ENCODE results near the gene TEKT2.
A peak's percentile ranks its signal among the peaks of the same experiment; 100 is the strongest.

Gene TEKT2

DNA sequence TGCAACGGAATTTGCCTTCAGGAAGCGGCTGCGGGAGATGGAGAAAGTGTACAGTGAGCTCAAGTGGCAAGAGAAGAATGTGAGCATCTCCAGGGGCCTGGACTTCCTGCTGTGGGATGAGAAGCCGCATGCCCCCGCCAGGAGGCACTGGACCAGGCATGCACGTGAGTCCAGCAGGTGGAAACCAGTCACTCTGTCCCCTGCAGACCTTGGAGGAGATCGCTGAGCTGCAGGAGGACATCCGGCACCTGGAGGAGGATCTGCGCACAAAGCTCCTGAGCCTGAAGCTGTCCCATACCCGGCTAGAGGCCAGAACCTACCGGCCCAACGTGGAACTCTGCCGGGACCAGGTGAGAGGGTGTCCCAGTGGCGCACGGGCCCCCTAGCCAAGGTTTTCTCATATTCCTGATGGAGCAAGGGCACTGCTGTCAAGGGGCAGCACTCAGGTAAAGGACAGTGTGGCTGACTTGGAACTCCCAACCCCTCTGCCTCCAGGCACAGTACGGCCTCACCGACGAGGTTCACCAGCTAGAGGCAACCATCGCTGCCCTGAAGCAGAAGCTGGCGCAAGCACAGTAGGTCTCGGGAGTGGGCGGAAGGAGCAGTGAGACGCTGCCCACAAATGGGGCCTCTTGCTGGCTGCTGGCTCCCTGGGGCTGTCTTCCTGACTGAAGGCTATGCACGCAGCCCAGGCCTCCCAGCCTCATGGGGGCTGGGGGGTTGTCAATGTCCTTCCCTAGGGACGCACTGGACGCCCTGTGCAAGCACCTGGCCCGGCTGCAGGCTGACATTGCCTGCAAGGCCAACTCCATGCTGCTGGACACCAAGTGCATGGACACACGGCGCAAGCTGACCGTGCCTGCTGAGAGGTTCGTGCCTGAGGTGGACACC, 3.6 kb downstream of the TEKT2 start:
- DNase-seq (ENCODE audit: low read depth) = no peak

DNA sequence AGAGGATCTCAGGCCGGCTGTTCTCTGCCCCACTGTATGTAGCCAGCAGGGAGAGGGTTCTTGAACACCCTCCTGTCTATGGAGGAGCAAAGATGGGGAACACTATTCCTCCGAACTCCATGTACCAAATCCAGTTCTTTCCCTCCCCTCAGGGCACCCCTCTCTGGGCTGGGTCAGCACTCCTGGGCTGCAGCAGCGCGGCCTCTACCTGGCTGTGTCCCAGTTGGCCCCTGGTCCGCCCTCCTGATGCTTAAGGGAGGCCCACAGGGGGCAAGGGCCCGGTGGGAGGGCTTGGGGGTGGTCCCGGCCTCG, 4.3 kb downstream of the TEKT2 start:
- DNase-seq (ENCODE audit: low read depth) = no peak

- DNase-seq (ENCODE audit: low read depth) = peak; percentile 93
Observed at GRCh38 chr1:36088577-36089392, 4.9 kb downstream of the TEKT2 start, which contains the start of gene ADPRS. ADPRS (plus strand) TSS chr1:36088892; CDS start chr1:36088905, 13 bp downstream.

DNA sequence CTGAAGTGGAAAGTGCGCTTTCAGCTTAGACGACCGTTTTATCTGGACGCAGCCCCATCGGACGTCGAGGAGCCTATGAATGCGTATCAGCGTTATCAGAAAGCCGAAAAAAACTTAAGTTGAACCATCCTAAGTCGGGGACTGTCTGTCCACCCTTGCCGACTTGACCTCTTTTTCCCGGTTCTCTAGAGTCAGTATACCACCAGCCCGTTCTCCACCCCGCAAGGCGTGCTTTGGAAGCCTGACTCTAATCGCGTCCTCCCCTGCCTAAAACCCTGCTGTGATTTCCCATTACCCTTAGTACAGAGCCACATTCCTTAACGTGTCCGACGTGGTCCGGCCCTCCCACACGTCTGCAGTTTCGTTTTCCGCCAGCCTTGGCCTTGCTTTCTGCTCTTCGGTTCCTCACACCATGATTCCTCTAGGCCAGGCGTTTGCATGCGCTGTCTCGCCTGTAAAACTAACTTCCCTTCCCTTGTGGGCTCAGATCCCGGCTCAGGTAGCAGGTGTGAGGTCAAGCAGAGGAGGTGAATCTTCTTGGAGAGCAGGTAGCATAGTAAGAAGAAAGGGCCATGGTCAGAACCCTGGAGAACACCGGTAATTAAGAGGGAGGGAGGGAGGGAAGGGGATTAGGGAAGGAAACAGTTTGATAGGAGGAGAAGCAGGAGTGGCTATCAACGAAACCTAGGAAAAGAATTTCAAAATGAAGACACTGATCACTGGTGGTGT, 5.7 kb downstream of the TEKT2 start:
- DNase-seq (ENCODE audit: low read depth) = peak; percentile 52

GRCh38 chr1:36091141-36091540, 7.2 kb downstream of the TEKT2 start:
- no peak for DNase-seq (ENCODE audit: low read depth)

- DNase-seq (ENCODE audit: low read depth) = no peak
Observed at GRCh38 chr1:36091698-36092097, 7.8 kb downstream of the TEKT2 start.

- no peak for DNase-seq (ENCODE audit: low read depth)
Observed at GRCh38 chr1:36092166-36092797, 8.4 kb downstream of the TEKT2 start.

DNA sequence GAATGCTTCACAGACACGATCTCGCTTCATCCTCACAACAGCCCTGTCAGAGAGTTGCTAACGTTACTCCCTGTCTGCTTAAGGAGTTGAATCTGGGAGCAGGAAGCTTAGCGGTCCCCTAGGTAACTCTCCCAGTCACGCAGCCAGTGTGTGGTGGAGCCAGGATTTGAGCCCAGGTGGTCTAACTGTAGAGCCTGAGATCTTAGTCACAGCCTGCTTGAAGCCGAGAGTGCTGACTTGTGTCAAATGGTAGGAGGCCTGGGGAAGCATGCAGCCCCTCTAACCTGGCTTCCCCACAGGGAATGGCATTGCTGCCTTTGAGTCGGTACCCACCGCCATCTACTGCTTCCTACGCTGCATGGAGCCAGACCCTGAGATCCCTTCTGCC, 8.9 kb downstream of the TEKT2 start:
- DNase-seq (ENCODE audit: low read depth) = no peak

- DNase-seq (ENCODE audit: low read depth) = no peak
Observed at GRCh38 chr1:36093226-36093625, 9.3 kb downstream of the TEKT2 start.

- no peak for DNase-seq (ENCODE audit: low read depth)
Observed at GRCh38 chr1:36093929-36094328, 10.0 kb downstream of the TEKT2 start.

DNA sequence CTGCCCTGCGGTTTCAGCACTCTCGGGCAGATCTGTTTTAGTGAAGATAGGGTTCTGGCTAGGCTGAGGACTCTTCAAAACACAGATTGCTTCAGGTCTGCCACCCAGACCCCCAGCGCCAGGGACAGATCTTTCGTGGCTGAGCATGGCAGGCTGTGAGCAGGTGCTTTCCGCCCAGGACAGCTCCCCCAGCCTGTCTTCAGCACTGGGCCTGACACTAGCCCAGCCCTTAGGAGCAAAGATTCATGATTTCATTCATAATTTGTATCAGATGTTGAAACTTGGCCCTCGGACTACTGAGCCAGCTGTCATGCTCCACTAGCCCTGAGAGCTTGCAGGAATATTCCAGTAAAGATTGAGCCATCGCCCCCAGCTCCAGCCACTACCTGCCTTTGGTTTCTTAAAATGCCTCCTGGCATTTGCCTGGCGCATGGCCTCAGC, 10.7 kb downstream of the TEKT2 start:
- DNase-seq (ENCODE audit: low read depth) = no peak

DNA sequence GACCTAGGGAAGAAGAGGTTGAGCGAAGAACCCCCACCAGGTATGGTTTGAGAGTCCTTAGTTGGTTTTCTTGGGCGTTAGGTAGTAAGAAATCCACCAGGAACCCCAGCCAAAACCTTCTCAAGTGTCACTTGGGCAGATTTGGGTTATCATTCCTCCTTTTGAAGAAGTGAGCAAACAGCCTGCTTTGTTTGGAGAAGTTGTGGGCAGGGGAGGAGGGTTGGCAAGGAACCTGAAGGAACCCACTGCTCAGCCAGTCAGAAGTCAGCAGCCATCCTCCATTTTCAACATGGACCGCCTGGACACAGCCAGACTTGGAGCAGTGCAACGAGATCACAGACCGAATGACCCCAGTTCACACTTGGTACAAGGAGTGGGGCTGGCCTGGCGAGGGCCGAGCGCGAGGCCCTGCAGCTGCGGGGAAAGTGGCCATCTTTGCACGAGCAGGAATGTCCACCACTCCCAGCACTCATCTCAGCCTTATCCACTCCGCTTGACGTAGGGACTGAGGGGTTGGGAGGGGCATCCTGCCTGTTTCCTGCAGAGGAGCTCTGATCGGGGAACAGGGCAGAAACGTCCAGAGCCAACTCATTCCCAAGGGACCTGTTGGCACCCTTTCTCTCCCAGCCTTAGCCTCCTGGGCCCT, 12.0 kb downstream of the TEKT2 start:
- DNase-seq (ENCODE audit: low read depth) = no peak

DNA sequence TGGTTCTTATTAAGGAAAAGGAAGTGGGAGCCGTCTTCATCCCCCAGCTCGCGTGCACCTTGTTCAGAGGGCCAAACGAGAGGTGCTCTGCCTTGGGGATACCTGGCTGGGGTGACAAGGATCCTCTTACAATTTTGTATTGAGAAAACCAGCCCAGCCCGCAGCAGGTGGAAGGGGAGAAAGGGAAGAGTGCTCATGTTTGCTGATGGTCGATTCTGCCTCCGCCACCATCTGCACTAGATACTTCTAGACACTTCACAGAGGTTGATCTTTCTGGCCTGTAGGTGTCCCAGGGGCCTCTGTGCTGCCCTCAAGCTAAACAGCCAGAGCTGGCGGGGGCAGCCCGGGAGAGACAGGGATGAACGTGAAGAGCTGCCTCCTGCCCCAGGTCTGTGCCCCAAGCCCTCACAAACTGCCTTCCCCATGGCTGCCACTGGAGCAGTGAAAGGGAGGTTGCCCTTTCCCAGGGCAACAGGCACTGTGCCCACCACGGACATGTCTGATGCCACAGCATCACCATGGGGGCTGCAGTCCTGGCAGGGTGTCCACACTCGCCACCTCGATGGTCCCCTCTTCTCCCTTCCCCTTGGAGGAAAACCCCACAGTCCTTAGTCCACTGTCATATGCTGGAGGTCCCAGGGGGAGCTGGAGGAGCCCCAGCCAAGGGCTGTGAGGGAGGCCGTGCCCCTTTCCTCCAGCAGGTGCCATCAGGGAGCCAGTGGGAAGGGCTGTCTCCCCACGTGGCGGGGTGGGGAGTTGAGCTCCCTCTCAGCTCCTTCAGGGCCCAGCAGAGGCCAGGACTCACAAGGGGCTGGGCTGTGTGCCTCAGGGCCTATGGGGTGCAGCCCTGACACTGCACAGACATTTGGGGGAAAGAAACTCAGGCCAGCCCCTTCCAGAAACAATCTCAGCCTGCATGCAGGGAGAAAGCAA, 12.9 kb downstream of the TEKT2 start:
- peak; percentile 67 for DNase-seq (ENCODE audit: low read depth)

- DNase-seq (ENCODE audit: low read depth) = no peak
Observed at GRCh38 chr1:36097693-36098585, 14.0 kb downstream of the TEKT2 start.

DNA sequence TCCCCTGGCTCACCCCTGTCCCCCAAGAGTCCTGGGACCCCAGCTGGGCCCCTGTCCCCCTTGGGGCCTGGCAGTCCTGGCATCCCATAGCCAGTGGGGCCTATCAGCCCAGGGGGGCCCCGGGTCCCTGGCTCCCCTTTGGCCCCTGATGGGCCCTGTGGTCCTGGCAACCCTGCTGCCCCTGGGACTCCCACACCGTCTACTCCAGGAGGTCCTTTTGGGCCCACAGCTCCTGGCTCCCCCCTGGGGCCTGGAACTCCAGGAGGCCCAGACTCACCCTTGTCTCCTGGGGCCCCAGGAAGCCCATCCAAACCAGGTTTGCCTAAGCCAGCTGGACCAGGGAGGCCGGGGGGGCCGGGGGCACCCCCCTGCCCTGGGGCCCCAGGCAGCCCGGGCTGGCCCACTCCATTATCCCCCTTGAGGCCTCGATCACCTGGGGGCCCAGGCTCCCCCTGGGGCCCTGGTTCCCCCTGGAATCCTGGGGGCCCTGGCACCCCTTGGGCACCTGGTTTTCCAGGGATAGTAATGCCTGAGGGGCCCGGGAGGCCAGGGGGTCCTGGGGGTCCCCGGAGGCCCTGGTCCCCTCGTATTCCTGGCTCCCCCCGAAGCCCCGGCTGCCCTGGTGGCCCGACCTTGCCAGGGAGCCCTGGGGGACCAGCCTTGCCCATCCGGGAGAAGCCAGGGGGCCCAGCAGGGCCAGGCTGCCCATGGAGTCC, 14.9 kb downstream of the TEKT2 start:
- DNase-seq (ENCODE audit: low read depth) = no peak

- DNase-seq (ENCODE audit: low read depth) = peak; percentile 82
Observed at GRCh38 chr1:36099681-36100341, 15.9 kb downstream of the TEKT2 start.

DNA sequence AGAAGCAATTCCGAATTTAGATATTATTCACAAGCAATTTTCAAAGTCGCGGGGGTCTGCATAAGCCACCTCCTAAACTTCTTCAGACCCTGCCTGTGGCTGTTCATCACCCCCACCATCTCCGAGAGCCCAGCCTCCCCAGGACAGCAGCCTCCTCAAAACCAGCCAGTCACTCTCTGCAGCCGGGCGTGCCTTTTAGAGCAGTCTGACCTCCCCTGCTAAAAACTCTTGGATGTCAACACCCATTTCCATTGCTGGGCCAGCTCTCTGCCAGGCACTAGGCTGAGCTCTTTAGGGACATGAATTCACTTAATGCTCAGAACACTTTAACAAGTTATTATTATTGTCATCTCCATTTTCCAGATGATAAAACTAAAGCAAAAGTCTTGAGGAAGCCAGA, 16.5 kb downstream of the TEKT2 start:
- DNase-seq (ENCODE audit: low read depth) = no peak

- DNase-seq (ENCODE audit: low read depth) = no peak
Observed at GRCh38 chr1:36101546-36101945, 17.7 kb downstream of the TEKT2 start.

Measured in ELR (cell line).